ELR (cell line): ENCODE measurements around the gene IQGAP2.

ENCODE experiments used
- DNase-seq: peaks from one replicate; pipeline ENCODE4 v3.0.0-alpha.2; 2015; ENCODE audit warnings: low read depth

The IQGAP2 gene

GRCh38 chr5:76451031-76451701 is 48.1 kb downstream of the IQGAP2 start:
- DNase-seq: no peak

GRCh38 chr5:76455531-76456133 is 52.5 kb downstream of the IQGAP2 start:
- DNase-seq: no peak

GRCh38 chr5:76456258-76456657 is 53.2 kb downstream of the IQGAP2 start:
- DNase-seq: no peak

GRCh38 chr5:76457674-76458485 is 54.8 kb downstream of the IQGAP2 start:
- DNase-seq: no peak

GRCh38 chr5:76458486-76458830 is 55.4 kb downstream of the IQGAP2 start:
- DNase-seq: no peak

- no peak for DNase-seq
Observed at GRCh38 chr5:76460104-76460503, 57.0 kb downstream of the IQGAP2 start.

- no peak for DNase-seq
Observed at GRCh38 chr5:76462097-76462667, 59.1 kb downstream of the IQGAP2 start.

GRCh38 chr5:76467216-76467615 is 64.1 kb downstream of the IQGAP2 start:
- DNase-seq: no peak

- no peak for DNase-seq
Observed at GRCh38 chr5:76468635-76469425, 65.7 kb downstream of the IQGAP2 start.

GRCh38 chr5:76469656-76470290 is 66.7 kb downstream of the IQGAP2 start:
- no peak for DNase-seq

- no peak for DNase-seq
Observed at GRCh38 chr5:76470976-76471375, 67.9 kb downstream of the IQGAP2 start.

- DNase-seq: no peak
Observed at GRCh38 chr5:76471406-76471805, 68.3 kb downstream of the IQGAP2 start.

GRCh38 chr5:76471987-76472334 is 68.9 kb downstream of the IQGAP2 start:
- DNase-seq: no peak

- DNase-seq: no peak
Observed at GRCh38 chr5:76472335-76473008, 69.4 kb downstream of the IQGAP2 start.

- DNase-seq: no peak
Observed at GRCh38 chr5:76473009-76473336, 69.9 kb downstream of the IQGAP2 start.

GRCh38 chr5:76473661-76474060 is 70.6 kb downstream of the IQGAP2 start:
- DNase-seq: no peak

GRCh38 chr5:76474377-76474776 is 71.3 kb downstream of the IQGAP2 start:
- no peak for DNase-seq

GRCh38 chr5:76475385-76475784 is 72.3 kb downstream of the IQGAP2 start:
- DNase-seq: no peak

- DNase-seq: no peak
Observed at GRCh38 chr5:76475936-76476335, 72.9 kb downstream of the IQGAP2 start.

- no peak for DNase-seq
Observed at GRCh38 chr5:76476474-76477038, 73.5 kb downstream of the IQGAP2 start.

GRCh38 chr5:76477061-76477460 is 74.0 kb downstream of the IQGAP2 start:
- no peak for DNase-seq
